Measurements from ENCODE around the gene PGM1. TPM values are rescaled to one million over a fixed set of nuclear protein-coding genes. Genes with fewer than 3 reads are reported as not detected.

Gene PGM1
- total RNA-seq, 3 donors from 2014 or later (not counting 1 experiment from before 2014, with no cell fraction given): 23.5 to 31.4 (median 23.7) TPM

- ATAC-seq: no peak
- H3K9me3 ChIP-seq (ENCODE audit: control insufficient read depth, insufficient read depth, low read length): no peaks in the 10 kb centered on the region
- no peak overlapping the region for H3K27ac ChIP-seq (ENCODE audit: low read length)
- intact Hi-C loops (cut with micrococcal nuclease): no loop called here
- no peak overlapping the region for H3K4me3 Mint-ChIP-seq
- H3K4me1 Mint-ChIP-seq: peaks cover 28 to 30% of the 10 kb centered on the region in 2 donors
- no peaks in the 10 kb centered on the region for H3K36me3 Mint-ChIP-seq
- no peaks in the 10 kb centered on the region for H3K27me3 ChIP-seq (ENCODE audit: control insufficient read depth, insufficient read depth, low read length)
- no peaks in the 10 kb centered on the region for H3K36me3 ChIP-seq (ENCODE audit: control insufficient read depth, insufficient read depth, low read length)
- H3K4me3 ChIP-seq (ENCODE audit: low read length): no peak overlapping the region
- H3K27ac Mint-ChIP-seq: peak overlapping the region in 1 of 2 donors; percentile 44
- no peaks in the 10 kb centered on the region for H3K4me1 ChIP-seq (ENCODE audit: control insufficient read depth, insufficient read depth, low read length)
- H3K27me3 Mint-ChIP-seq (ENCODE audit: low read depth in 2 of 2): no peaks in the 10 kb centered on the region
- no peak for TF ChIP-seq CTCF (IDR thresholded peaks at IDR 0.05)
- no peaks in the 10 kb centered on the region for H3K9me3 Mint-ChIP-seq
- WGBS (ENCODE audit: insufficient coverage): 100% methylated on average over 1 of the region's 3 CpGs
- no peak for DNase-seq
Measured at GRCh38 chr1:63611231-63611630, 18.0 kb downstream of the PGM1 start.

- no peak for TF ChIP-seq CTCF (IDR thresholded peaks at IDR 0.05)
- Histone ChIP-seq H3K9me3 (ENCODE audit: control insufficient read depth, insufficient read depth, low read length) (no peaks in the 10 kb centered on the region), H3K27ac (ENCODE audit: low read length) (no peak overlapping the region), H3K27me3 (ENCODE audit: control insufficient read depth, insufficient read depth, low read length) (no peaks in the 10 kb centered on the region), H3K4me3 (ENCODE audit: low read length) (no peak overlapping the region), H3K36me3 (ENCODE audit: control insufficient read depth, insufficient read depth, low read length) (no peaks in the 10 kb centered on the region), H3K4me1 (ENCODE audit: control insufficient read depth, insufficient read depth, low read length) (no peaks in the 10 kb centered on the region)
- Mint-ChIP-seq H3K4me1 (peaks cover 35 to 36% of the 10 kb centered on the region in 2 donors), H3K4me3 (no peak overlapping the region), H3K9me3 (no peaks in the 10 kb centered on the region), H3K27me3 (ENCODE audit: low read depth in 2 of 2) (no peaks in the 10 kb centered on the region), H3K36me3 (no peaks in the 10 kb centered on the region), H3K27ac (no peak overlapping the region)
- DNase-seq: no peak
- ATAC-seq: no peak
- intact Hi-C loops (cut with micrococcal nuclease): no loop called here
- 92% methylated on average over 4 of the region's 4 CpGs for WGBS (ENCODE audit: insufficient coverage)
Measured at GRCh38 chr1:63612564-63612963, 19.4 kb downstream of the PGM1 start.

GRCh38 chr1:63612971-63613370 is 19.8 kb downstream of the PGM1 start:
- Histone ChIP-seq H3K9me3 (ENCODE audit: control insufficient read depth, insufficient read depth, low read length) (no peaks in the 10 kb centered on the region), H3K4me1 (ENCODE audit: control insufficient read depth, insufficient read depth, low read length) (no peaks in the 10 kb centered on the region), H3K36me3 (ENCODE audit: control insufficient read depth, insufficient read depth, low read length) (no peaks in the 10 kb centered on the region), H3K27me3 (ENCODE audit: control insufficient read depth, insufficient read depth, low read length) (no peaks in the 10 kb centered on the region), H3K27ac (ENCODE audit: low read length) (no peak overlapping the region), H3K4me3 (ENCODE audit: low read length) (no peak overlapping the region)
- ATAC-seq: no peak
- Mint-ChIP-seq H3K36me3 (no peaks in the 10 kb centered on the region), H3K4me3 (no peak overlapping the region), H3K27me3 (ENCODE audit: low read depth in 2 of 2) (no peaks in the 10 kb centered on the region), H3K9me3 (no peaks in the 10 kb centered on the region), H3K27ac (no peak overlapping the region), H3K4me1 (peaks cover 32 to 33% of the 10 kb centered on the region in 2 donors)
- DNase-seq: no peak
- no peak for TF ChIP-seq CTCF (IDR thresholded peaks at IDR 0.05)
- intact Hi-C loops (cut with micrococcal nuclease): no loop called here

- H3K27ac ChIP-seq (ENCODE audit: low read length): no peak overlapping the region
- ATAC-seq: peak; percentile 81 to 84 (median 82)
- WGBS (ENCODE audit: insufficient coverage): 47% methylated on average over 4 of the region's 6 CpGs
- no peak overlapping the region for H3K27ac Mint-ChIP-seq
- peaks cover 23 to 26% of the 10 kb centered on the region in 2 donors for H3K4me1 Mint-ChIP-seq
- H3K4me1 ChIP-seq (ENCODE audit: control insufficient read depth, insufficient read depth, low read length): no peaks in the 10 kb centered on the region
- no peaks in the 10 kb centered on the region for H3K9me3 ChIP-seq (ENCODE audit: control insufficient read depth, insufficient read depth, low read length)
- H3K27me3 ChIP-seq (ENCODE audit: control insufficient read depth, insufficient read depth, low read length): no peaks in the 10 kb centered on the region
- H3K27me3 Mint-ChIP-seq (ENCODE audit: low read depth in 2 of 2): no peaks in the 10 kb centered on the region
- no peaks in the 10 kb centered on the region for H3K36me3 Mint-ChIP-seq
- no peak overlapping the region for H3K4me3 ChIP-seq (ENCODE audit: low read length)
- DNase-seq: peak; percentile 27 to 85
- TF ChIP-seq CTCF (IDR thresholded peaks at IDR 0.05): peak; percentile 86
- no peaks in the 10 kb centered on the region for H3K9me3 Mint-ChIP-seq
- intact Hi-C loops (cut with micrococcal nuclease): loop anchor here (1.0 kb wide), 3 partner anchors 299 to 630 kb away; no protein-coding TSS in a partner anchor
- no peaks in the 10 kb centered on the region for H3K36me3 ChIP-seq (ENCODE audit: control insufficient read depth, insufficient read depth, low read length)
- no peak overlapping the region for H3K4me3 Mint-ChIP-seq
Measured at GRCh38 chr1:63615768-63616420, 22.7 kb downstream of the PGM1 start.
